ENCODE data around the gene AHI1.

The AHI1 gene

GRCh38 chr6:135311446-135312200, 185.9 kb downstream of the AHI1 start:
- Histone ChIP-seq H3K9me3 (ENCODE audit: control insufficient read depth, low read length) (no peaks in the 10 kb centered on the region), H3K36me3 (ENCODE audit: control insufficient read depth, insufficient read depth, low read length) (no peaks in the 10 kb centered on the region), H3K27ac (ENCODE audit: low read depth, low read length, severe bottlenecking) (no peak overlapping the region), H3K4me1 (ENCODE audit: control insufficient read depth, insufficient read depth, low read length, poor library complexity, severe bottlenecking) (no peaks in the 10 kb centered on the region), H3K4me3 (ENCODE audit: extremely low read depth, insufficient read depth, low read length, poor library complexity, severe bottlenecking) (no peak overlapping the region)
- WGBS, 2 experiments (ENCODE audit: insufficient coverage in 2 of 2), result no CpG with 5 or more reads among the region's 4 CpGs

- Histone ChIP-seq H3K27ac (ENCODE audit: low read depth, low read length, severe bottlenecking) (no peak overlapping the region), H3K9me3 (ENCODE audit: control insufficient read depth, low read length) (no peaks in the 10 kb centered on the region), H3K4me3 (ENCODE audit: extremely low read depth, insufficient read depth, low read length, poor library complexity, severe bottlenecking) (no peak overlapping the region), H3K4me1 (ENCODE audit: control insufficient read depth, insufficient read depth, low read length, poor library complexity, severe bottlenecking) (no peaks in the 10 kb centered on the region), H3K36me3 (ENCODE audit: control insufficient read depth, insufficient read depth, low read length) (no peaks in the 10 kb centered on the region)
- WGBS, 2 experiments (ENCODE audit: insufficient coverage in 2 of 2), result 100% methylated on average over 1 of the region's 1 CpG
Measured at GRCh38 chr6:135310291-135310690, 187.2 kb downstream of the AHI1 start.

- Histone ChIP-seq H3K36me3 (ENCODE audit: control insufficient read depth, insufficient read depth, low read length) (no peaks in the 10 kb centered on the region), H3K4me1 (ENCODE audit: control insufficient read depth, insufficient read depth, low read length, poor library complexity, severe bottlenecking) (no peaks in the 10 kb centered on the region), H3K27ac (ENCODE audit: low read depth, low read length, severe bottlenecking) (no peak overlapping the region), H3K4me3 (ENCODE audit: extremely low read depth, insufficient read depth, low read length, poor library complexity, severe bottlenecking) (no peak overlapping the region), H3K9me3 (ENCODE audit: control insufficient read depth, low read length) (no peaks in the 10 kb centered on the region)
- 94 to 100% methylated on average over 1 to 2 of the region's 5 CpGs for WGBS, 2 experiments (ENCODE audit: insufficient coverage in 2 of 2)
Measured at GRCh38 chr6:135306740-135307420, 190.7 kb downstream of the AHI1 start.

- Histone ChIP-seq H3K36me3 (ENCODE audit: control insufficient read depth, insufficient read depth, low read length) (no peaks in the 10 kb centered on the region), H3K4me1 (ENCODE audit: control insufficient read depth, insufficient read depth, low read length, poor library complexity, severe bottlenecking) (no peaks in the 10 kb centered on the region), H3K27ac (ENCODE audit: low read depth, low read length, severe bottlenecking) (no peak overlapping the region), H3K4me3 (ENCODE audit: extremely low read depth, insufficient read depth, low read length, poor library complexity, severe bottlenecking) (no peak overlapping the region), H3K9me3 (ENCODE audit: control insufficient read depth, low read length) (no peaks in the 10 kb centered on the region)
- 83% methylated on average over 1 of the region's 2 CpGs; no CpG with 5 or more reads in 1 of the 2 experiments for WGBS, 2 experiments (ENCODE audit: insufficient coverage in 2 of 2)
Measured at GRCh38 chr6:135306166-135306565, 191.4 kb downstream of the AHI1 start.

- no peaks in the 10 kb centered on the region for H3K9me3 ChIP-seq (ENCODE audit: control insufficient read depth, low read length)
- H3K4me3 ChIP-seq (ENCODE audit: extremely low read depth, insufficient read depth, low read length, poor library complexity, severe bottlenecking), result no peak overlapping the region
- WGBS, 2 experiments (ENCODE audit: insufficient coverage in 2 of 2), result 86 to 100% methylated on average over 1 of the region's 1 CpG
- H3K4me1 ChIP-seq (ENCODE audit: control insufficient read depth, insufficient read depth, low read length, poor library complexity, severe bottlenecking), result no peaks in the 10 kb centered on the region
- H3K27ac ChIP-seq (ENCODE audit: low read depth, low read length, severe bottlenecking), result no peak overlapping the region
- no peaks in the 10 kb centered on the region for H3K36me3 ChIP-seq (ENCODE audit: control insufficient read depth, insufficient read depth, low read length)
Measured at GRCh38 chr6:135305684-135306083, 191.9 kb downstream of the AHI1 start.

- Histone ChIP-seq H3K27ac (ENCODE audit: low read depth, low read length, severe bottlenecking) (no peak overlapping the region), H3K9me3 (ENCODE audit: control insufficient read depth, low read length) (no peaks in the 10 kb centered on the region)
- WGBS, 2 experiments (ENCODE audit: insufficient coverage in 2 of 2), result 87 to 94% methylated on average over 3 of the region's 4 CpGs
Measured at GRCh38 chr6:135304883-135305282, 192.7 kb downstream of the AHI1 start.

GRCh38 chr6:135301304-135301703, 196.2 kb downstream of the AHI1 start:
- H3K4me1 ChIP-seq (ENCODE audit: control insufficient read depth, insufficient read depth, low read length, poor library complexity, severe bottlenecking), result no peaks in the 10 kb centered on the region
- H3K9me3 ChIP-seq (ENCODE audit: control insufficient read depth, low read length), result no peaks in the 10 kb centered on the region
- no peak overlapping the region for H3K27ac ChIP-seq (ENCODE audit: low read depth, low read length, severe bottlenecking)
- no peaks in the 10 kb centered on the region for H3K36me3 ChIP-seq (ENCODE audit: control insufficient read depth, insufficient read depth, low read length)
- H3K4me3 ChIP-seq (ENCODE audit: extremely low read depth, insufficient read depth, low read length, poor library complexity, severe bottlenecking), result no peak overlapping the region

More at GRCh38 chr6:135304883-135305282, 192.7 kb downstream of the AHI1 start:
- Histone ChIP-seq H3K4me1 (ENCODE audit: control insufficient read depth, insufficient read depth, low read length, poor library complexity, severe bottlenecking) (no peaks in the 10 kb centered on the region), H3K4me3 (ENCODE audit: extremely low read depth, insufficient read depth, low read length, poor library complexity, severe bottlenecking) (no peak overlapping the region), H3K36me3 (ENCODE audit: control insufficient read depth, insufficient read depth, low read length) (no peaks in the 10 kb centered on the region)

- Histone ChIP-seq H3K4me3 (ENCODE audit: extremely low read depth, insufficient read depth, low read length, poor library complexity, severe bottlenecking) (no peak overlapping the region), H3K9me3 (ENCODE audit: control insufficient read depth, low read length) (no peaks in the 10 kb centered on the region), H3K4me1 (ENCODE audit: control insufficient read depth, insufficient read depth, low read length, poor library complexity, severe bottlenecking) (no peaks in the 10 kb centered on the region), H3K36me3 (ENCODE audit: control insufficient read depth, insufficient read depth, low read length) (no peaks in the 10 kb centered on the region), H3K27ac (ENCODE audit: low read depth, low read length, severe bottlenecking) (no peak overlapping the region)
Measured at GRCh38 chr6:135300576-135300975, 197.0 kb downstream of the AHI1 start.

GRCh38 chr6:135299256-135299655, 198.3 kb downstream of the AHI1 start:
- Histone ChIP-seq H3K36me3 (ENCODE audit: control insufficient read depth, insufficient read depth, low read length) (no peaks in the 10 kb centered on the region), H3K4me3 (ENCODE audit: extremely low read depth, insufficient read depth, low read length, poor library complexity, severe bottlenecking) (no peak overlapping the region), H3K27ac (ENCODE audit: low read depth, low read length, severe bottlenecking) (no peak overlapping the region), H3K9me3 (ENCODE audit: control insufficient read depth, low read length) (no peaks in the 10 kb centered on the region), H3K4me1 (ENCODE audit: control insufficient read depth, insufficient read depth, low read length, poor library complexity, severe bottlenecking) (no peaks in the 10 kb centered on the region)
- WGBS, 2 experiments (ENCODE audit: insufficient coverage in 2 of 2), result 93 to 100% methylated on average over 1 to 2 of the region's 2 CpGs

- H3K36me3 ChIP-seq (ENCODE audit: control insufficient read depth, insufficient read depth, low read length), result no peaks in the 10 kb centered on the region
- no peak overlapping the region for H3K27ac ChIP-seq (ENCODE audit: low read depth, low read length, severe bottlenecking)
- no peaks in the 10 kb centered on the region for H3K4me1 ChIP-seq (ENCODE audit: control insufficient read depth, insufficient read depth, low read length, poor library complexity, severe bottlenecking)
- no peaks in the 10 kb centered on the region for H3K9me3 ChIP-seq (ENCODE audit: control insufficient read depth, low read length)
- WGBS, 2 experiments (ENCODE audit: insufficient coverage in 2 of 2), result 100% methylated on average over 1 of the region's 2 CpGs; no CpG with 5 or more reads in 1 of the 2 experiments
- H3K4me3 ChIP-seq (ENCODE audit: extremely low read depth, insufficient read depth, low read length, poor library complexity, severe bottlenecking), result no peak overlapping the region
Measured at GRCh38 chr6:135298455-135298854, 199.1 kb downstream of the AHI1 start.

GRCh38 chr6:135296715-135297114, 200.8 kb downstream of the AHI1 start:
- WGBS, 2 experiments (ENCODE audit: insufficient coverage in 2 of 2), result 78 to 95% methylated on average over 1 to 2 of the region's 2 CpGs
- Histone ChIP-seq H3K36me3 (ENCODE audit: control insufficient read depth, insufficient read depth, low read length) (no peaks in the 10 kb centered on the region), H3K9me3 (ENCODE audit: control insufficient read depth, low read length) (no peaks in the 10 kb centered on the region), H3K4me1 (ENCODE audit: control insufficient read depth, insufficient read depth, low read length, poor library complexity, severe bottlenecking) (no peaks in the 10 kb centered on the region), H3K4me3 (ENCODE audit: extremely low read depth, insufficient read depth, low read length, poor library complexity, severe bottlenecking) (no peak overlapping the region), H3K27ac (ENCODE audit: low read depth, low read length, severe bottlenecking) (no peak overlapping the region)

Data from mesodermal cell (in vitro differentiated cells).